DMS 273 (cell line): ENCODE results near the gene PRPF40B.
A peak's percentile ranks its signal among the peaks of the same experiment; 100 is the strongest.
"Not testable (repeated sequence)": the region's sequence is repeated elsewhere in the genome, so short reads cannot be mapped to it uniquely, and the experiment has no call there.

Experiments used
- DNase-seq: peaks from one replicate; lab custom pipeline; 2025; ENCODE audit not compliant: unreplicated experiment; lab: John Stamatoyannopoulos, UW

Gene PRPF40B

GRCh38 chr12:49609059-49609874 lies 14.1 kb upstream of the PRPF40B start:
- DNase-seq: no peak

GRCh38 chr12:49609875-49610154 lies 13.5 kb upstream of the PRPF40B start:
- DNase-seq: no peak

- DNase-seq: not testable (repeated sequence)
Observed at GRCh38 chr12:49610785-49611184, 12.6 kb upstream of the PRPF40B start.

GRCh38 chr12:49612210-49612609 lies 11.2 kb upstream of the PRPF40B start:
- DNase-seq: no peak

- no peak for DNase-seq
Observed at GRCh38 chr12:49615725-49616124, 7.6 kb upstream of the PRPF40B start.

GRCh38 chr12:49616533-49617219 lies 6.7 kb upstream of the PRPF40B start:
- DNase-seq: no peak

- no peak for DNase-seq
Observed at GRCh38 chr12:49618576-49618975, 4.8 kb upstream of the PRPF40B start.

GRCh38 chr12:49619286-49619685 lies 4.1 kb upstream of the PRPF40B start:
- DNase-seq: no peak

- DNase-seq: no peak
Observed at GRCh38 chr12:49621651-49622500, 1.5 kb upstream of the PRPF40B start.

GRCh38 chr12:49622501-49623141 lies 740 bp upstream of the PRPF40B start:
- peak; percentile 61 for DNase-seq

GRCh38 chr12:49624921-49625577 lies 1.7 kb downstream of the PRPF40B start:
- DNase-seq: no peak

- DNase-seq: no peak
Observed at GRCh38 chr12:49626169-49626835, 2.9 kb downstream of the PRPF40B start.

- DNase-seq: no peak
Observed at GRCh38 chr12:49626836-49627235, 3.5 kb downstream of the PRPF40B start.

- DNase-seq: no peak
Observed at GRCh38 chr12:49627752-49628360, 4.5 kb downstream of the PRPF40B start.

GRCh38 chr12:49631336-49631907 lies 8.1 kb downstream of the PRPF40B start:
- DNase-seq: no peak

GRCh38 chr12:49632401-49632800 lies 9.0 kb downstream of the PRPF40B start:
- no peak for DNase-seq

GRCh38 chr12:49632986-49633702 lies 9.8 kb downstream of the PRPF40B start:
- DNase-seq: no peak

GRCh38 chr12:49633703-49634345 lies 10.5 kb downstream of the PRPF40B start:
- no peak for DNase-seq
